Spleen (tissue), 7 donors: ENCODE measurements around the gene CPSF3.

Experiments used
- POLR2A ChIP-seq, 3 donors: fragments of 450-650 bp; IDR thresholded peaks; one replicate each; pipeline ENCODE4 v1.5.1; 2017; ENCODE audit warnings: antibody characterized with exemption in 3 of 3, mild to moderate bottlenecking in 1 of 3
- POLR2AphosphoS5 ChIP-seq, 3 donors: sonication (generic); formaldehyde crosslinking; IDR thresholded peaks; one replicate each; pipeline ENCODE4 v1.5.1; 2017; ENCODE audit warnings: antibody characterized with exemption in 3 of 3
- TF ChIP-seq, protein P1 (sequence below), 11 experiments: fragments of 200-600 bp in 7 of 11; fragments of 450-650 bp in 4 of 11; sonication (generic) in 4 of 11; IDR thresholded peaks in 8 of 11; conservative IDR thresholded peaks in 3 of 11; 1 replicate in 7 of 11; 2 replicates in 4 of 11; pipeline versions ENCODE4 v1.4.0 to v1.8.0; 2016 to 2021; ENCODE audit warnings: antibody characterized with exemption in 11 of 11, inconsistent platforms in 4 of 11, mild to moderate bottlenecking in 1 of 11
- donor health status: DM: no; HTN: no; CAD: no; lungs with moderate emphysema.
- donor health status: DM: no; HTN: no; CAD: no.
- donor health status: DM: no; HTN: no; CAD: no.

DNA sequence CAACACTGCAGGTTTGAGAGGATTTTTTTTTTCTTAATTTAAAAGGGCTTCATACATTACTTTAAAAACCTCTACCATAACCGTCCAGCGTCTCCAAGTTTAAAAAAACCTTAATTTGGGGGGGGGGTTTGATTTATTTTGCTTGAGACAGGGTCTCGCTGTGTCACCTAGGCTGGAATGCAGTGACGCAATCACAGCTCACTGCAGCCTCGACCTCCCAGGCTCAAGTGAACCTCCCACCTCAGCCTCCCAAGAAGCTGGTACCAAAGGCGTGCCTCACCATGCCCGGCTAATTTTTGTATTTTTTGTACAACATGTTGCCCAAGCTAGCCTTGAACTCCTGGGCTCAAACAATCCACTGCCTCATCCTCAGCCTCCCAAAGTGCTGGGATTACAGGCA, 95.3 kb downstream of the CPSF3 start:
- TF ChIP-seq, protein P1, sequence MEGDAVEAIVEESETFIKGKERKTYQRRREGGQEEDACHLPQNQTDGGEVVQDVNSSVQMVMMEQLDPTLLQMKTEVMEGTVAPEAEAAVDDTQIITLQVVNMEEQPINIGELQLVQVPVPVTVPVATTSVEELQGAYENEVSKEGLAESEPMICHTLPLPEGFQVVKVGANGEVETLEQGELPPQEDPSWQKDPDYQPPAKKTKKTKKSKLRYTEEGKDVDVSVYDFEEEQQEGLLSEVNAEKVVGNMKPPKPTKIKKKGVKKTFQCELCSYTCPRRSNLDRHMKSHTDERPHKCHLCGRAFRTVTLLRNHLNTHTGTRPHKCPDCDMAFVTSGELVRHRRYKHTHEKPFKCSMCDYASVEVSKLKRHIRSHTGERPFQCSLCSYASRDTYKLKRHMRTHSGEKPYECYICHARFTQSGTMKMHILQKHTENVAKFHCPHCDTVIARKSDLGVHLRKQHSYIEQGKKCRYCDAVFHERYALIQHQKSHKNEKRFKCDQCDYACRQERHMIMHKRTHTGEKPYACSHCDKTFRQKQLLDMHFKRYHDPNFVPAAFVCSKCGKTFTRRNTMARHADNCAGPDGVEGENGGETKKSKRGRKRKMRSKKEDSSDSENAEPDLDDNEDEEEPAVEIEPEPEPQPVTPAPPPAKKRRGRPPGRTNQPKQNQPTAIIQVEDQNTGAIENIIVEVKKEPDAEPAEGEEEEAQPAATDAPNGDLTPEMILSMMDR (IDR thresholded peaks at IDR 0.05 in 8 of 11, conservative IDR thresholded peaks at IDR 0.05 in 3 of 11): no peak
- TF ChIP-seq POLR2A (IDR thresholded peaks at IDR 0.05) (no peak), POLR2AphosphoS5 (IDR thresholded peaks at IDR 0.05) (no peak)
